Panc1 (cell line): ENCODE data around the gene SYTL3.

Source experiments
- CTCF ChIP-seq: fragments of 450-650 bp; IDR thresholded peaks from 2 replicates; pipeline ENCODE4 v1.5.1; 2017; ENCODE audit warnings: mild to moderate bottlenecking
- POLR2AphosphoS5 ChIP-seq: IDR thresholded peaks from 2 replicates; pipeline ENCODE4 v1.6.1; 2012; ENCODE audit warnings: mild to moderate bottlenecking, low read depth, low read length, moderate library complexity

- TF ChIP-seq CTCF = no peak
- no peak for TF ChIP-seq POLR2AphosphoS5
Measured at GRCh38 chr6:158604048-158604406, 45.8 kb upstream of the SYTL3 start.
